Left lung (tissue), 10 donors: ENCODE results near the gene KLHDC4. TPM values are rescaled to one million over a fixed set of nuclear protein-coding genes. Genes with fewer than 3 reads are reported as not detected.

Experiments
- ATAC-seq: fragments of 200-7000 bp; cut with Tn5 transposase; one replicate; pipeline ENCODE4 v1.9.1; 2020; ENCODE audit warnings: moderate library complexity
- DNase-seq, 4 donors: peaks; one replicate each; pipeline ENCODE4 v3.0.0-alpha.2; 2013 to 2020
- H3K27ac ChIP-seq, 2 donors: fragments of 200-600 bp; sonication (generic) in 1 of 2; one replicate each; pipeline versions ENCODE4 v1.5.0 to v1.8.0; 2020 to 2021
- H3K27me3 ChIP-seq, 2 donors: fragments of 200-600 bp; sonication (generic) in 1 of 2; one replicate each; pipeline versions ENCODE4 v1.5.0 to v1.8.0; 2020 to 2021
- H3K36me3 ChIP-seq, 2 donors: fragments of 200-600 bp; sonication (generic) in 1 of 2; one replicate each; pipeline versions ENCODE4 v1.5.0 to v1.8.0; 2020 to 2021
- H3K4me1 ChIP-seq, 2 donors: fragments of 200-600 bp; one replicate each; pipeline ENCODE4 v1.8.0; 2021
- H3K4me3 ChIP-seq, 2 donors: fragments of 200-600 bp; sonication (generic) in 1 of 2; one replicate each; pipeline versions ENCODE4 v1.5.0 to v1.8.0; 2020 to 2021; ENCODE audit warnings: mild to moderate bottlenecking in 1 of 2
- H3K9me3 ChIP-seq, 2 donors: fragments of 200-600 bp; sonication (generic) in 1 of 2; one replicate each; pipeline versions ENCODE4 v1.5.0 to v1.8.0; 2020 to 2021
- intact Hi-C, 2 donors: fragments of 100-400 bp; cut with DNase I; formaldehyde crosslinking; loops; one replicate each; pipeline versions ENCODE4 v1.11.2 to v1.14.2; 2022
- polyA plus RNA-seq, 6 donors: library from polyadenylated mRNA; unstranded; fragments of 120-200 nt; gene quantifications; one replicate each; pipeline ENCODE4 v1.2.1, GENCODE V29; 2013; ENCODE audit not compliant: insufficient read length in 6 of 6
- total RNA-seq, 2 donors: library from RNA; stranded (reverse); fragmentation: NEBNext Ultra II Directional; extraction: Animal tissue kit (Norgen Biotek cat#: 25700); gene quantifications; one replicate each; pipeline ENCODE4 v1.2.1, GENCODE V29; 2021
- TF ChIP-seq, protein P1 (sequence below), 2 donors: fragments of 200-600 bp; sonication (generic) in 1 of 2; IDR thresholded peaks; one replicate each; pipeline versions ENCODE4 v1.5.0 to v1.8.0; 2021; ENCODE audit warnings: antibody characterized with exemption in 2 of 2
- donor health status: DM: no; HTN: yes; CAD: no.
- donor health status: DM: no; HTN: no; CAD: no.

The KLHDC4 gene
- total and polyA plus RNA-seq, 8 donors = 31.3 to 46.7 (median 36.9) TPM

- Histone ChIP-seq H3K36me3 (no peaks in the 10 kb centered on the region), H3K4me3 (no peak overlapping the region), H3K4me1 (no peaks in the 10 kb centered on the region), H3K27me3 (peaks cover 0 to 55% of the 10 kb centered on the region in 2 donors), H3K9me3 (no peaks in the 10 kb centered on the region), H3K27ac (no peak overlapping the region)
- ATAC-seq (no peak), DNase-seq (peak in 1 of 4 donors; percentile 73)
- intact Hi-C loops = no loop called here
- TF ChIP-seq, protein P1, sequence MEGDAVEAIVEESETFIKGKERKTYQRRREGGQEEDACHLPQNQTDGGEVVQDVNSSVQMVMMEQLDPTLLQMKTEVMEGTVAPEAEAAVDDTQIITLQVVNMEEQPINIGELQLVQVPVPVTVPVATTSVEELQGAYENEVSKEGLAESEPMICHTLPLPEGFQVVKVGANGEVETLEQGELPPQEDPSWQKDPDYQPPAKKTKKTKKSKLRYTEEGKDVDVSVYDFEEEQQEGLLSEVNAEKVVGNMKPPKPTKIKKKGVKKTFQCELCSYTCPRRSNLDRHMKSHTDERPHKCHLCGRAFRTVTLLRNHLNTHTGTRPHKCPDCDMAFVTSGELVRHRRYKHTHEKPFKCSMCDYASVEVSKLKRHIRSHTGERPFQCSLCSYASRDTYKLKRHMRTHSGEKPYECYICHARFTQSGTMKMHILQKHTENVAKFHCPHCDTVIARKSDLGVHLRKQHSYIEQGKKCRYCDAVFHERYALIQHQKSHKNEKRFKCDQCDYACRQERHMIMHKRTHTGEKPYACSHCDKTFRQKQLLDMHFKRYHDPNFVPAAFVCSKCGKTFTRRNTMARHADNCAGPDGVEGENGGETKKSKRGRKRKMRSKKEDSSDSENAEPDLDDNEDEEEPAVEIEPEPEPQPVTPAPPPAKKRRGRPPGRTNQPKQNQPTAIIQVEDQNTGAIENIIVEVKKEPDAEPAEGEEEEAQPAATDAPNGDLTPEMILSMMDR (IDR thresholded peaks at IDR 0.05) = no peak
These were observed 94.6 kb downstream of the KLHDC4 start for GRCh38 chr16:87671221-87671620.

GRCh38 chr16:87669672-87670071, 96.1 kb downstream of the KLHDC4 start:
- Histone ChIP-seq H3K4me1 (no peaks in the 10 kb centered on the region), H3K27me3 (peaks cover 0 to 65% of the 10 kb centered on the region in 2 donors), H3K36me3 (no peaks in the 10 kb centered on the region), H3K9me3 (no peaks in the 10 kb centered on the region), H3K27ac (no peak overlapping the region), H3K4me3 (no peak overlapping the region)
- TF ChIP-seq, protein P1 (IDR thresholded peaks at IDR 0.05) = no peak
- intact Hi-C loops = no loop called here
- DNase-seq (peak in 1 of 4 donors; percentile 60), ATAC-seq (no peak)

GRCh38 chr16:87667946-87668345, 97.8 kb downstream of the KLHDC4 start:
- no peak for ATAC-seq
- TF ChIP-seq, protein P1 (IDR thresholded peaks at IDR 0.05) = no peak
- Histone ChIP-seq H3K27me3 (peaks cover 0 to 70% of the 10 kb centered on the region in 2 donors), H3K36me3 (no peaks in the 10 kb centered on the region), H3K4me3 (no peak overlapping the region), H3K9me3 (no peaks in the 10 kb centered on the region), H3K4me1 (no peaks in the 10 kb centered on the region), H3K27ac (no peak overlapping the region)
- DNase-seq = peak in 1 of 4 donors; percentile 66
- intact Hi-C loops = no loop called here

DNA sequence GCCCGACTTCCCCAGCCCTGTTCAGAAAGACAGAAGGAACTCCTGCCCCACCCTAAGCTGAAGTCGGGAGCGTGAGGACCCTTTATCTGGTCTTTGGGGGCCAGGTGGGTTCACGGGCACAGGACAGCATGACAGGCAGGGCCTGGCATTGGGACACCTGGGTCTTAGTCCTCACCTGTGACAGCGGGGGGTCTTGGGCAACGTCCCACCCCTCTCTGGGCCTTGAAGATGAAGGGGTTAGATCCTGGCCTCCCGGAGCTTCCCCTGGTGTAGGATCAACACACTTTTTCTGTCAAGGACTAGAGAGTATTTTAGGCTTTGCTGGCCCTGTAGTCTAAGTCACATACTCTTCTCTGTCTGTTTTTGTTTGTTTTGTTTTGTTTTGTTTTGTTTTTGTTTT, 98.3 kb downstream of the KLHDC4 start:
- H3K4me1 ChIP-seq = no peaks in the 10 kb centered on the region
- no peak overlapping the region for H3K4me3 ChIP-seq
- DNase-seq (no peak), ATAC-seq (no peak)
- no peak overlapping the region for H3K27ac ChIP-seq
- TF ChIP-seq, protein P1 (IDR thresholded peaks at IDR 0.05) = no peak
- H3K36me3 ChIP-seq = no peaks in the 10 kb centered on the region
- no peaks in the 10 kb centered on the region for H3K9me3 ChIP-seq
- peaks cover 0 to 70% of the 10 kb centered on the region in 2 donors for H3K27me3 ChIP-seq
- intact Hi-C loops = no loop called here

DNA sequence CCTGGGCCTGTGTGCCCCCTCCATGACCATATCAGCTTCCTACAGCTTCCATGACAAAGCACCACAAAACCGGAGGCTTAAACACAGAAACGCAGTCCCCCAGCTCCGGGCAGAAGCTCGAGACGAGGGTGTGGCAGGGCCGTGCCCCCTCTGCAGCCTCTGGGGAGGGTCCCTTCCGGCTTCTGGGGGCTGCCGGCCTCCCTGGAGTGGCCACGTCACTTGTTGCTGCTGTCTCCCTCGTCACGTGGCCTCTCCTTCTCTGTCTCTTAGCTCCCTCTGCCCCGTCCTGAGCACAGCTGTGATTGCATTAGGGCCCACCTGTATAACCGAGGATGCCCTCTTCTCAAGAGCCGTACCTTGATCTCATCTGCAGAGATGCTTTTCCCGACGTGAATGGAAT, 98.9 kb downstream of the KLHDC4 start:
- Histone ChIP-seq H3K9me3 (no peaks in the 10 kb centered on the region), H3K4me1 (no peaks in the 10 kb centered on the region), H3K27me3 (peaks cover 0 to 72% of the 10 kb centered on the region in 2 donors), H3K27ac (no peak overlapping the region), H3K36me3 (no peaks in the 10 kb centered on the region), H3K4me3 (no peak overlapping the region)
- intact Hi-C loops = no loop called here
- DNase-seq (no peak), ATAC-seq (no peak)
- TF ChIP-seq, protein P1 (IDR thresholded peaks at IDR 0.05) = no peak
